ENCODE measurements around the gene SESN1.

The SESN1 gene

GRCh38 chr6:109058620-109059019 is 36.0 kb downstream of the SESN1 start:
- no peak for DNase-seq

DNA sequence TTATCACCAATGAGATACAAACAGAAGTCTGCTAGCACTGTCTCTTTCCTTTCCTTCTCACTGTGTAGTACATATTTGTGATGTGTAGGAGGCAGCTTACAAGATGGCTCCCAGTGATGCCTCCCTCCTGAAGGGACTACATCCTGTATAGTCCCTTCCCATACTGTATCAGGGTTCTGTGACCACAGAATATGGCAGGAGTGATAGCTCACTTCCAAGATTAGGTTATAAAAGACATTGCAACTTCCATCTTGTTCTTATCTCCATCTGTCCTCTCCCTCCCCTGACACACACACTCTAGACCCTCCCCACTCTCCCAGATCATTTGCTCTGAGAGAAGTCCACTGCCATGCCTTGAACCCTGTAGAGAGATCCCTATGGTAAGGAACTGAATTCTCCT is 38.0 kb downstream of the SESN1 start:
- DNase-seq = no peak

DNA sequence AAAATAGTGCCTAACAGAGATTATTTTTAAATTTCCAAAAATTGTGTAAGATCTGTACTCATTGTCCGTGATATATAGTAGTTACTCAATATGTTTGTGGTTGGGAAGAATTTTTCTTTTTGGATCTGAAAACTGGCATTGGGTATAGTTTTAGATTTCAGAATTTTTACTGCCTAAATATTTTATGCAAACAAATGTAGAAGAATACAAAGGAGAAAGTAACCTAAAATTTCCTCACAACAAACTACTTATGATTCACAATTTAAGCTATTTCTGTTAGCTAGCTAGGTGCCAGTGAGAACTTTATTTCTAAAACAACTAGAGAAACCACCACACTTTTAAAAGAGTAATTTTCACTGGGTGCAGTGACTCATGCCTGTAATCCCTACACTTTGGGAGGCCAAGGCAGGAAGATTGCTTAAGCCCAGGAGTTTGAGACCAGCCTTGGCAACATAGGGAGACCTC is 38.8 kb downstream of the SESN1 start:
- DNase-seq = no peak

DNA sequence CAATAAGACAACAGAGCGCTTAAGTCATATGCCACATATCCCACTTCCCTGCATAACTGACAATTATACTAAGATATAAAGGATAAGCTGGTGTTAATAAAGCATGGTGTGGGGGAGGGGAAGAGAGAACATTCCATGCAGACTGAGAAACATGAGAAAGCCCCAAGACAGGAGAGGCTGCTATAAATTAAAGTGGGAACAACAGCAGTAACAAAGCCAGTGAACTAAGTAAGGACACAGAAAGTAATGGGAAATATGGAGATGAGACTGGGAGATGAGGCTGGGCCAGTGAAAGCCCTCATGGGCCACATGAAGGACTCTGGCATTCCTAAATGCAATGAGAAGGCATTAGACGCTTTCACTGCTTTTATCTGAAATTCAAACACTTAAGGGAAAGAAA is 41.3 kb downstream of the SESN1 start:
- DNase-seq = no peak

DNA sequence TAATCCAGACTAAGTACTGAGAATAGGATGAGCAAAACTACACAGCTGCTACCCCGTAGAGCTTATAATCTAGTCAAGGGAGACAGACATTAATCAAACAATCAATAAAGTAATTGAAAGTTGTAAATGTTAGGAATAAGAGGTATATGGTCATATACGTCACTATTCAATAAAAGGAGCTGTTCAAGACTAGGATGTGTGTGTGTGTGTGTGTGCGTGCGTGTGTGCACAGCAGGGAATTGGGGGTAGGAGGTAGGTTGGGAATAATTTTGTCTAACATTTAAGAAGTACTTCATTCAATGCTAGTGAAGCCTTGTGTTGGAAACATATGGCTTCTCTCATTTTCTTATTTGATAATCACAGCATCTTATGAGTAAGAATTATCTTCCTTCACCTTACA is 41.8 kb downstream of the SESN1 start:
- DNase-seq = no peak

DNA sequence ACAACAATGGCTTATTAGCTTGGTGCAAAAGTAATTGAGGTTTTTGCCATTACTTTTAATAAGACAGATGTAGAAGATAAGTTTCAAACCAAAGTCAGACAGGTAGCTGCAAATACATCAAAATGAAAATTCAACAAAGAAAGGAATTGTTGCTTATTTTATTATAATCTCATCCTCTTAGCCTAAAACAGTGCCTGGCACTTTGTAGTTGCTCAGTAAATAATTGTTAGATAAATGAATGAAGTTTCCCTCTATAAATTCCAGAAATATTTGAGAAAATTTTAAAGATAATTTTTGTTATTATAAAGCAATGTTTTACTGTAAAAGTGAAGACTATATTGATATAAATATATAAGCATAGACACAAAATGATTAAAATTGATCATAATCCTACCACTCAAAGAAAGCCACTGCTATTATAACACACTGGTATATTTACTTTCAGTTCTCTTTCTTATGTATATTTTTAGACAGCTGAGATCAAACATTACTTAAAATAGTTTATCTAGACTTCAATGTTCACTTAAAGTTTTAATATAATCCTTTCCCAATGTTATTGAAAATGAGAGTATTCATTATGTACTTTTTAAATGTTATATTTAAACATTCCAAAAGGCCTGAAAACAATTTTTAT is 42.5 kb downstream of the SESN1 start:
- DNase-seq = no peak

DNA sequence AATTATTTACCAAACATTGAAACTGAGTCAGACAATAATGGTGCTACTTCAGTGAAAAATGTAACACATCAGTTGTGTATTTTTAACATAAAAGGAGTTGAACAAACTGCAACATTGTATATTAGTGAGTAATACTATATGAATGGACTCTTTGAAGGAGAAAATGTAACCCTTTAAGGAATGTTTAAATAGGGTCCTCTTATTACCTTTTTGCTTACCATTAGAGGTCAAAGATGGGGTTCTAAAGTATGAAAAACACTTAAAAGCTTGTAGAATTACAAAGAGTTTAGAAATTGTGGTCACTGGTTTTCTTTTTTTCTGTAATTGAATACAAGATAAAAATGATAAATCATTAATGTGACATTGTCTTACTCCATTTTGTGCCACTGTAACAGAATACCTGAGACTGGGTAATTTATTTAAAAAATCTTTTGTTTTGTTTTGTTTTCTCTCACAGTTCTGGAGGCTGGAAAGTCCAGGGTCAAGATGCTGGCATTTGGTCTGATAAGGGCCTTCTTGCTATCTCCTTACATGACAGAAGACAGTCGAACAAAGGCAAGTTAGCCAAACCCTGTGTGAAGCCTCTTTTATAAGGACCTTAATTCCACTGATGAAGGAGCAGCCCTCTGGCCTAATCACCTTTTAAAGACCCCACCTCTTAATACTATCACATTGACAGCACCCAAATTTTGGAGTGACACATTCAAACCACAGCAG is 43.2 kb downstream of the SESN1 start:
- DNase-seq = no peak

DNA sequence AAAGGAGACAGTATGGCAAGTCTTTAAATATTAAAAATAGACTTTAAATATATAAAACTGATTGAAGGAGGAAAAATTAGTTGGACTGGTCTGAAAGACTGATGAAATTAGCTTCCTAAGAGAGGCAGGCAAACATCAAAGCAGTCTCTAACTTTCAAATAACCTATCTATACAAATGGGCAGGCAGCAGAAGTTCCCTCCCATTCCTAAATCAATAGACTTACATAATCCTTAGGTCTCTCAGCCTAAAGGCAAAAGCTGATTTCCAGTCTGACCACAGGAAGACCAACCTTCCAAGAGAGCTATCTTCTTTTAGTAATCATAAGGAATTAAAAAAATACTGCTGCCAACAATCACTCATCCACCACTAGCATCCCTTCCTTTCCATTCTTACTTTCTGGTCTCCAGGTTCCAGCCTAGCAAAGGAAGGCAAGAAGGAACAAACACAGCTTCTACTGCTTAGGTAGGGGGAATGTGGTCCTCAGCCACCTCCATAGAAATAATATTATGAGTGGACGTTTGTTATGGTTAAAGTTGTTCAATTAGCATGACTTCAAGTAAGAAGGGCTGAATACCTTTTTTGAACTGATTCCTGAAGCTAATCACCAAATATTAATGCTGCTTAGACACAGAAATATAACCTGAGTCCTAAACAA is 44.1 kb downstream of the SESN1 start:
- no peak for DNase-seq

DNA sequence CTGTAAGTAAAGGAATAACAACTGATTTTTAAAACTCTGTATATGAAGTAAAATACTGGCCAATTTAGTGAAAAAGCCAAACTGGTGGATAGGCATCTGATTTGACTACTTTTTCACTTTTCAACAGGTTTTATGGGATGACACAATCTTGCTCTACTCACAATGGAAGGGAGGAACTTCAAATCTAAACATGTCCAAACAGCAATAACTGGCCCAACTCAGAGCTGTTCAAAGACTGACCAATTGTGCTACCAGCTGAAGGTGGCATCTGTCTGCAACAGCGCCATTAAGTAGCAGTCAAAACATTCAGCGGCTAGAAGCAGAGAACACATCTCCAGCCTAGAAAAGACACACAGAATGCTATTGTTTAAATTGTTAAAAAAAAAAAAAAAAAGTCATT is 44.6 kb downstream of the SESN1 start:
- no peak for DNase-seq

DNA sequence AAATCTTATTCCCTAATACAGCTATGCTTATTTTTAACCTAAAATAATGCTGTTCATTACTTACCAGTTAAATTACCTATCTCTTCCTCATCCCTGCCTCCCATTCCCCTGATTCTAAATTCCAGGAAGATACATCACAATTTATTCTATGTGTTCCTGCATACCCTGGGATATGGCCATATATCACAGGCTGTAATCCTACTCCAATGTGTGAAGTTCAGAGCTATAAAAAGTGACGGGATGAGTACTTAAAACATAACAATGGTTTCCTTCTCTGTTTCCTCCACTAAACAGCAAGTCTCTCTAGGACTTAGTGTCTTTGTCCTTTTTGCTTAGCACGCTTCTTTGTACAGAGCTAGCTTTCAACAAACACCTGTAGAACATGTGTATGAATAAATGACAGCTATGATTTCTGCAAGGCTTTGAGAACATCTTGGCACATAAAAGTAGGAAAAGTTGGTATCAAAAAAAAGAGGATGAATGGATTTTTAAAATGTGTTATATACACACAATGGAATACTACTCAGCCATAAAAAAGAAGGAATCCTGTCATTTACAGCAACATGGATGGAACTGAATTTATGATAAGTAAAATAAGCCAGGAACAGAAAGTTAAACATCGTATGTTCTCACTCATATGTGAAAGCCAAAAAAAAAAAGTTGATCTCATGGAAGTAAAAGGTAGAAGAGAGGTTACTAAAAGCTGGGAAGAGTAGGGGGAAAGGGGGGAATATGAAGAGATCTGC is 45.8 kb downstream of the SESN1 start:
- no peak for DNase-seq

- DNase-seq = no peak
Measured at GRCh38 chr6:109048176-109048575, 46.5 kb downstream of the SESN1 start.

GRCh38 chr6:109045493-109045892 is 49.2 kb downstream of the SESN1 start:
- no peak for DNase-seq

DNA sequence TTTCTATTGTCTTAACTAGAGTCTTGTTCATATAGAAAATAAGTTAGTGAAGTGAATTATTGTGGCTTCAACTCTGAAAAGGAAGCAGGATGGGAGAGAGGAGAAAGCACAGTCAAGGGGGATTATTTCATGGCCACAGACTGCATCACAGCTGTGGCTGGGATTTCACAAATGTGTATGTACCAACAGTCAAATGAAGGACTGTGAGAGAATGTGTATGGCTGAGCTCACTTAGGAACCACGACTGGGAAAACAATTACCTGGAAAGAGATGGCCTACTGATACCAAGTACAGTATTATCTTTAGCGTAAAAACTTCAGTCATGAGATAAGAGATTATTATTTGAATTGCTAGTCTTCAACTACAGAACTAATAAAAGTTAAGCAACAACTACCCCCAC is 54.9 kb downstream of the SESN1 start:
- no peak for DNase-seq

DNA sequence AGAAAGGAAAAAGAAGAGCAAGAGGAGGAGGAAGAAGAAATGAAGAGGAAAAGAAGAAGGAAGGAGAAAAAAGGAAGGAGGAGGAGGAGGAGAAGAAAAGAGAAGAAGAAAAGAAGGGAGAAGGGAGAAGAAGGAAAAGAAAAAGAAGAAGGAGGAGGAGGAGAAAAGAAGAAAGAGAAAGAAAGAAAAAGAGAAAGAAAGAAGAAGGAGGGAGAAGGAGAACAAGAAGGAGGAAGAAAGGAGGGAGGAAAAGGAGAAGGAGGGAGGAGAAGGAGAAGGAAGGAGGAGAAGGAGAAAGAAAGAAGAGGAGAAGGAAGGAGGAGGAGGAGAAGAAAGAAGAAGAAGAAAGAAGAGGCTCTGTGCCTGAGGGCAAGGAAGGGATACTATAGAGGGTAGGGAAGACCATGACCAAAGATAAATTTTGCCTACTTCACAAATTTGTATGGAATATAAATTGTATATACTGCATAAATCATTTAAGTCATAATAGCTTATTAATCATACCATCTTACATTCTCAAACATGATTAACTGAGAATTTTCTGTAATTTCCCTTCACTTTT is 55.7 kb downstream of the SESN1 start:
- DNase-seq = no peak

DNA sequence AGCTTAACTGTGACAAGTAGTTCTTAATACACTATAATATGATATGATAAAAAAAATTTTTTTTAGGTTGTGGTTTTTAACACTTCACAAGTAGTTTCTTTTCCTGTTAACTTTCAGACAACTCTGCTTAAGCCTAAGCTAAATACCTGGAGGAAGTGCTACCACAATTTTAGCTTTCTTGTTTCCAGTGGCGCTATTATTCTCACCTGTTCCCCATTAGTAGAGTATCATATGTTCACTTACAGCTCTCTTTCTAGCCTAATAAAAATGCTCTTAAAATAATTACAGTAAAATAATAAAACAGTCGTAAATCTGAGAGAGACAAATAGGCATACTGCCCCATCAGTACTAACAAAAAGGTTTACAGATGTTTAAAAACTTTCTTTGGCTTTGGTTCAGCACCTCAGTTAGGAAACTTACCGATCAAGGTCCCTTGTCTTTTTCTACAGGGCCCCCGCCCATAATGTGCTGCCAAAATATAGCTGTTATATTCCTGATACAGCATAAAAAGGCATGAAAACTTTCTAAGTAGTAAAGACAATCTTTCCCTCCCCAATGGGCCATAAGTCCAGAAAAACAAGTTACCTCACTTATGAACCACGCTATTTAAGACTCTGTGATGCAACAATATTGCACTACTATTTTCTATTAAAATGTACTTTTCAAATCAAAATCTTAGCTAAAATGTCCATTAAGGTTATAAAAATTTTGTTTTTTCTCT is 57.9 kb downstream of the SESN1 start:
- no peak for DNase-seq

DNA sequence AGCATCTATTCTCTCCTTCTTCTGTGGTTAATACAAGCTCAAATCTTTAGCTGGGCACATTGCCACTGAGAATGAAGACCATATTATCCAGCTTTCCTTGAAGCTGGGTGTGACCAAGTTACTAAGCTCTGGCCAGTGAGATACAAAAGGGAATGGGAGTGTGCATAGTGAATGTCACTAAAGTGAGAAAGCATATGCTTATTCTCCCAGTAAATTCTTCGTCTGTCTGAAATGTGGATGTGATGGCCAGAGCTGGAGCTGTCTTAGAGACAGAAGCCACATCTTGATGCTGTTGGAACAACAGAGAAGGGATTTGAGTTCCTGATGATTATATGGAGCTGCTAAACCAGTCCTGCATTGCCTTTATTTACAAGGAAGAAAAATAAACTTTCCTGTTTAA is 60.1 kb downstream of the SESN1 start:
- DNase-seq = no peak

DNA sequence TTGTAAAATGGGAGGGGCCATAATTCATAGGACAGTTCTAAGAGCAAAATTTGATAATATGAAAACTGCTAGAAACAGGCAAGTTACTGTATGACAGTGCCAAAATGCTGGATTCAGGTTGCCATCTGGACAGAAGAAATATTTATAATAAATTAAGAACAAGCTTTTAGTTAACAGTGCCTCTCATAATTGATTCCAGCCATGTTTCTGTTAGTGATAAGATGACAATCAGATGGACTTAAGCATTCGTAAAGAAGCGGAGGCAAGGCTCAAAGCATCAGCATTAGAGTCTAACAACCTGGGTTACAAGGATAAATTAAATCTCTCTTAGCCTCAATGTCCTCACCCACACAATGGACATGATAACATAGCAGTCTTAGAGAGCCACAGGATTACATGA is 61.0 kb downstream of the SESN1 start:
- no peak for DNase-seq

DNA sequence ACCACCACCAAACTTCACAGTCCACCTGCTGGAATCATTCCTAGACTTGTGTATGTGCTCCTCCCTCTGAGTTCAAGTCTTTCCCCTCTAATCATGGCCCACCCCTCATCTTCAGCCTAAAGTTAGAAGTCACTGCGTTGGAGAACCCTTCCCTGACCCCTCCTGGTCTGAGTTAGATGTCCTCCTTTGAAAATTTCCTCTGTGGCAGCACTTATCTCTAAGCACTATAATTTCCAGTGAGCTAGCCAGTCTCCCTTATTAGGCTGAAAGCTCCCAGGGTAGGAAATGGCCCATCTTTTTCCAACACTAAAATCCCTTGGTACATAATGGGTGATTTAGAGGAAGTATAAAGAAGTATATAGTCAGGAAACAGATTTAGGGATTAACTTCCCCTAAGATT is 63.2 kb downstream of the SESN1 start:
- DNase-seq = no peak

- DNase-seq = no peak
Measured at GRCh38 chr6:109029313-109029712, 65.3 kb downstream of the SESN1 start.

GRCh38 chr6:109028439-109028838 is 66.2 kb downstream of the SESN1 start:
- DNase-seq = no peak

DNA sequence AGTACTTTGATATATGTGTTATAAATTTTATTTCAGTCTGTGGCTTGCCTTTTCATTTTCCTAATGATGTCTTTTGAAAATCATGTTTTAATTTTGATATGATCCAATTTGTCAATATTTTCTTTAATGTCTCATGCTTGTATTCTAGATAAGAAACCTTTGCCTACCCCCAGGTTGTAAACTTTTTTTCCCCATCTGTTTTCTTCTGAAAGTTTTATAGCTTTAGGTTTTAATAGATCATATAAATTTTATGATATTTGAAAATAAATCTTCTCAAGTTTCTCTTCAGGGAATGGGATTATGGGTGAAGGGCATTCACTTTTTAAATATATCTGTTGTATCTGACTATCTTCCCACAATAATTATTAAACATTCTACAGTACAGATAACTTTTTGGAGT is 66.7 kb downstream of the SESN1 start:
- DNase-seq = no peak

DNA sequence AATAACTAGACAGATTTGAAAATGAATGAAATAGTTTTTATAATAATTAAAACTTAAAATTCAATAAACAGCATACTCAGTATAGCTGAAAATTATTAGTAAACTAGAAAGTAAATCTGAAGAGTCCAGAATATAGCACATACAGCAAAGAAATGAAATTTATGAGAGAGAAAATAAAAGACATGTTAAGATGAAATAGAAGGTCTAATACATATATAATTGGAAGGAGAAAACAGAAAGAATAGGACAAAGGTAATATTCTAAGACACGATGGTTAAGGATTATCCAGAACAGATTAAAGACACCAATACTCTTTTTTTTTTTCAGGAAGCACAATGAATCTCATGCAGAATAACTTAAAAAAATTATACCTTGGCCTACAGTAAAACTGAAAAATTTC is 69.0 kb downstream of the SESN1 start:
- no peak for DNase-seq

GRCh38 chr6:109024784-109025183 is 69.9 kb downstream of the SESN1 start:
- DNase-seq = no peak

Measured in Kasumi-1 (cell line).